Activated naive CD4-positive, alpha-beta T cell treated with Interleukin-2 at 50 U/mL for 16 hours (primary cell): ENCODE measurements around the gene ASB15.

Experiments
- DNase-seq: peaks from one replicate; pipeline ENCODE4 v3.0.0-alpha.2; 2020

Gene ASB15

GRCh38 chr7:123637878-123638277, 36.3 kb downstream of the ASB15 start:
- DNase-seq = no peak

- no peak for DNase-seq
Measured at GRCh38 chr7:123639631-123640030, 38.0 kb downstream of the ASB15 start.

GRCh38 chr7:123640583-123640982, 39.0 kb downstream of the ASB15 start:
- DNase-seq = no peak

GRCh38 chr7:123641901-123642300, 40.3 kb downstream of the ASB15 start:
- DNase-seq = no peak

GRCh38 chr7:123643495-123644441, 42.1 kb downstream of the ASB15 start:
- DNase-seq = no peak

GRCh38 chr7:123645516-123645915, 43.9 kb downstream of the ASB15 start:
- DNase-seq = no peak

- no peak for DNase-seq
Measured at GRCh38 chr7:123647106-123647730, 45.6 kb downstream of the ASB15 start.

- DNase-seq = no peak
Measured at GRCh38 chr7:123649964-123650363, 48.3 kb downstream of the ASB15 start.

GRCh38 chr7:123650595-123650994, 49.0 kb downstream of the ASB15 start:
- DNase-seq = no peak

- DNase-seq = no peak
Measured at GRCh38 chr7:123652406-123652805, 50.8 kb downstream of the ASB15 start.

GRCh38 chr7:123653162-123653561, 51.5 kb downstream of the ASB15 start:
- DNase-seq = no peak

GRCh38 chr7:123655614-123656013, 54.0 kb downstream of the ASB15 start, which contains the start of gene LMOD2:
Gene LMOD2 (plus strand): TSS chr7:123655866. CDS start chr7:123655964, 98 bp downstream.
- no peak for DNase-seq

GRCh38 chr7:123656544-123657303, 55.1 kb downstream of the ASB15 start:
- no peak for DNase-seq

GRCh38 chr7:123657304-123657685, 55.7 kb downstream of the ASB15 start:
- no peak for DNase-seq

GRCh38 chr7:123658023-123658422, 56.4 kb downstream of the ASB15 start:
- no peak for DNase-seq

GRCh38 chr7:123660514-123661354, 59.1 kb downstream of the ASB15 start:
- DNase-seq = no peak

- no peak for DNase-seq
Measured at GRCh38 chr7:123661765-123662164, 60.1 kb downstream of the ASB15 start.

GRCh38 chr7:123662293-123662692, 60.7 kb downstream of the ASB15 start:
- DNase-seq = no peak

- no peak for DNase-seq
Measured at GRCh38 chr7:123662755-123663154, 61.1 kb downstream of the ASB15 start.

GRCh38 chr7:123663200-123663599, 61.6 kb downstream of the ASB15 start:
- no peak for DNase-seq

GRCh38 chr7:123665157-123665556, 63.5 kb downstream of the ASB15 start:
- DNase-seq = no peak

- DNase-seq = no peak
Measured at GRCh38 chr7:123665896-123666295, 64.3 kb downstream of the ASB15 start.
